Muscle of back (tissue), 13 donors: ENCODE results near the gene DTX2. TPM values are rescaled to one million over a fixed set of nuclear protein-coding genes. Genes with fewer than 3 reads are reported as not detected.
A peak's percentile ranks its signal among the peaks of the same experiment; 100 is the strongest.
"Not testable (repeated sequence)": the region's sequence is repeated elsewhere in the genome, so short reads cannot be mapped to it uniquely, and the experiment has no call there.

Experiments used
- DNase-seq, 3 donors: peaks; one replicate each; pipeline versions ENCODE4 v3.0.0 to v3.0.0-alpha.2; 2013
- long read RNA-seq, 9 donors: transcript quantifications; one replicate each; lab custom pipeline, GENCODE V29; 2026
- polyA plus RNA-seq, 10 donors: library from polyadenylated mRNA; unstranded; fragments of 120-200 nt; gene quantifications; one replicate each; pipeline ENCODE4 v1.2.1, GENCODE V29; 2013; ENCODE audit not compliant: insufficient read length in 10 of 10

The DTX2 gene
- 1 to 10 TPM; 5.3 to 9.3 (median 7.2) TPM for polyA plus RNA-seq
- long read RNA-seq, donor 1, partial matches to known transcripts = 0 of 1 reads
- long read RNA-seq, donor 1, other reads (novel, unspliced or antisense) = 0 of 1 reads
- long read RNA-seq, donor 2 = 0 reads
- long read RNA-seq, donor 3 = 0 reads
- long read RNA-seq, donor 4, partial matches to known transcripts = 0 of 1 reads
- long read RNA-seq, donor 4, other reads (novel, unspliced or antisense) = 0 of 1 reads
- long read RNA-seq, donor 5, partial matches to known transcripts = 0 of 2 reads
- long read RNA-seq, donor 5, other reads (novel, unspliced or antisense) = 0 of 2 reads
- long read RNA-seq, donor 6, partial matches to known transcripts = 0 of 1 reads
- long read RNA-seq, donor 6, other reads (novel, unspliced or antisense) = 0 of 1 reads
- long read RNA-seq, donor 7, partial matches to known transcripts = 0 of 1 reads
- long read RNA-seq, donor 7, other reads (novel, unspliced or antisense) = 0 of 1 reads
- long read RNA-seq, donor 8, partial matches to known transcripts = 0 of 1 reads
- long read RNA-seq, donor 8, other reads (novel, unspliced or antisense) = 0 of 1 reads
- long read RNA-seq, donor 9 = 0 reads

GRCh38 chr7:76461464-76462101 is at the start of gene DTX2:
TSS of gene DTX2 (plus strand) at chr7:76461709. CDS start at chr7:76480510, 18,801 bp downstream.
- not testable (repeated sequence) for DNase-seq

- DNase-seq = no peak
Measured at GRCh38 chr7:76412249-76412648, 49.3 kb upstream of the DTX2 start.

- not testable (repeated sequence) for DNase-seq
Measured at GRCh38 chr7:76417654-76418310, 43.7 kb upstream of the DTX2 start.

GRCh38 chr7:76421097-76421496 is 40.4 kb upstream of the DTX2 start:
- DNase-seq = peak in 1 of 3 donors; percentile 87

GRCh38 chr7:76423666-76424412 is 37.7 kb upstream of the DTX2 start:
- no peak for DNase-seq

- no peak for DNase-seq
Measured at GRCh38 chr7:76424413-76425111, 36.9 kb upstream of the DTX2 start, which contains the start of gene ZP3. TSS of gene ZP3 (plus strand) at chr7:76424950. CDS start at chr7:76424965, 15 bp downstream.

- no peak for DNase-seq
Measured at GRCh38 chr7:76425156-76425555, 36.4 kb upstream of the DTX2 start.

- DNase-seq = not testable (repeated sequence)
Measured at GRCh38 chr7:76425558-76425957, 36.0 kb upstream of the DTX2 start.

GRCh38 chr7:76426246-76426645 is 35.3 kb upstream of the DTX2 start:
- no peak for DNase-seq

- no peak for DNase-seq
Measured at GRCh38 chr7:76427635-76428034, 33.9 kb upstream of the DTX2 start.

- no peak for DNase-seq
Measured at GRCh38 chr7:76428149-76428823, 33.2 kb upstream of the DTX2 start.

- DNase-seq = peak in 2 of 3 donors; percentile 24 to 40
Measured at GRCh38 chr7:76428868-76429805, 32.4 kb upstream of the DTX2 start.

GRCh38 chr7:76430211-76430610 is 31.3 kb upstream of the DTX2 start:
- DNase-seq = no peak

- no peak for DNase-seq
Measured at GRCh38 chr7:76430836-76431235, 30.7 kb upstream of the DTX2 start.

GRCh38 chr7:76437873-76438272 is 23.6 kb upstream of the DTX2 start:
- DNase-seq = peak; percentile 32 to 80 (median 40)

- DNase-seq = not testable (repeated sequence)
Measured at GRCh38 chr7:76439120-76439888, 22.2 kb upstream of the DTX2 start.

- not testable (repeated sequence) for DNase-seq
Measured at GRCh38 chr7:76440404-76440803, 21.1 kb upstream of the DTX2 start.

GRCh38 chr7:76441792-76442191 is 19.7 kb upstream of the DTX2 start:
- not testable (repeated sequence) for DNase-seq
